NCI-H2171 (cell line): ENCODE results near the gene PSD.

ENCODE experiments used
- DNase-seq: peaks from one replicate; lab custom pipeline; 2025; lab: John Stamatoyannopoulos, UW

Gene PSD

GRCh38 chr10:102389894-102390293, 28.7 kb downstream of the PSD start:
- DNase-seq: no peak

DNA sequence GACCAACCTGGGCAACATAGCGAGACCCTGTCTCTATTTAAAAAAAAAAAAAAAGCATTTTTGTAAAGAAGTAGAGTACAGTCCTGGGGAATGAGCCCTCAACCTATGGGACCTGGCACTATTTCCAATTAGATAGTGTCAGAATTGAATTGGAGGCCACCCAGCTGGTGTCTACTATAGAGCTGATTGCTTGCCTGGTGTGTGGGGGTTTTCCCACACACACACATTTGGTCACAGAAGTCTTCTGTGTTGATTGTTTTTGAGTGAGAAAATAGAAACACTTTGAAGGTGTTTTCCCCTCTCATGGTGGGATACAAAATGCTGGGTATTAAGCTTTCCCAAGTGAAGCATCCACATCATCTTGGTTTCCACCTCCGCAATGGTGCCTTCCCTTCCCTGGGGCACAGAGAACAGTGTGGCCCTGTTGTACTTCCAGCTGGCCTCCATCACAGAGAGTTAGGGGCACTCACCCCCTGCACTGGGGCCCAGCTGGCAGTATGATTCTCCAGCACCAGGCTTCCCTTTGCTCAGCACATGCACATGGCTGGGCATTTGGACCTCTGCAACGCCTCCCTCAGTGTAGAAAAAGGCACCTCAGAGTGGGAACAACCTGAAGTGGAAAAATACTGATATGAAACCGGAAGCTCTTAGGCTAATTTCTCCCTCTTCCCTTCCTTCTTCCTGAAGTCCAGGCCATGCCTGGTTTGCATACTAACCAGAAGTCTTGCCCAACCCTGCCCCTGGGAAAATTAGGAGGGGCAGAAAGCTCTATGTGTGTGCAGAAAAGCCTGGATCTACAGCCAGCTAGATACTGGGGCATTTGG, 33.8 kb downstream of the PSD start:
- DNase-seq: no peak

GRCh38 chr10:102384053-102384452, 34.5 kb downstream of the PSD start:
- no peak for DNase-seq

GRCh38 chr10:102382871-102383270, 35.7 kb downstream of the PSD start:
- no peak for DNase-seq

- DNase-seq: no peak
These were observed 36.6 kb downstream of the PSD start for GRCh38 chr10:102381983-102382382.

- DNase-seq: no peak
These were observed 39.2 kb downstream of the PSD start for GRCh38 chr10:102379383-102379782.

GRCh38 chr10:102376901-102377300, 41.7 kb downstream of the PSD start:
- no peak for DNase-seq

DNA sequence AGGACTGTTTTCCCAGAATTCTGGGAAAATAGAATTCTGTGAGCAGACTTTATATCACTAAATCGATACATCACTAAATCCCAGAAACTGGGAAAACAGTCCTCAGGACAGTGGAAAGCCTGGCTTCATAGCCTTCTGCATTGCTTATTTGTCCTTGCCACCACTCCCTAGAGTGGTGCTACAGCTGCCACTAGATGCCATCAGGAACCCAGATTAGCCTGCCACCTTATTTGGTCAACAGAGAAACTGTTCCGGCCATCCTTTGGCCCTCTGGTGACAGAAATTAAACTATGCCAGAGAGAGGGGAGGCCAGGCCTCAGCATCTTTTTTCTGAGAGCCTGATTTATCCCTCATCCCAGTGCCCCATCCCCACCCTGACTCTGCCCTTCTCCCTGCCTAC, 42.7 kb downstream of the PSD start:
- DNase-seq: no peak

DNA sequence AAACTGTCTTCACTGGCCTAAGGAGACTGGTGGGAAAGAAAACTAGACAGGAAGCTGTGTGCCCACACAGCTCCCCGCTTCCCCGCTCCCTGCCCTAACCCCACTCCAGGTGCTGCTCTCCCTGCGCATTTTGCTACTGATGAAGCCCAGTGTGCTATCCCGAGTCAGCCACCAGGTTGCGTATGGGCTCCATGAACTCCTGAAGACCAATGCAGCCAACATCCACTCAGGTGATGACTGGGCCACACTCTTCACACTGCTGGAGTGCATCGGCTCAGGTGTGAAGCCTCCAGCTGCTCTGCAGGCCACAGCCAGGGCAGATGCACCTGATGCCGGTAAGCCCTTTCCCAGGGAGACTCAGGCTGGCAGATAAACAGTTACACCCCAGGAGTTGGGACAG, 43.3 kb downstream of the PSD start:
- no peak for DNase-seq

GRCh38 chr10:102371295-102371694, 47.3 kb downstream of the PSD start:
- DNase-seq: no peak

DNA sequence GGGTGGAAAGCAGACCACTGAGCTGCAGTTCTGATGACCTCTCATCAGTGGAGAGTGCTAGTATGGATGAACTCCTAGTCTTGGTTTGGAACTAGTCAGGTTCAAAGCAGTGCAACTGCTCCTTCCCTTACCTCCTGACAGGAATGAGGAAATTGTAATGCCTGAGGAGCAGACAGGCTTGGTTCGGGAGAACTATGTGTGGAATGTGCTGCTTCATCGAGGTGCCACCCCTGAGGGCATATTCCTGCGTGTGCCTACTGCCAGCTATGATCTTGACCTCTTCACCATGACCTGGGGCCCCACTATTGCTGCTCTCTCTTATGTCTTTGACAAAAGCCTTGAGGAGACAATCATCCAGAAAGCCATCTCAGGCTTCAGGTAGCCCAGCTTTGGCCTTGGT, 50.5 kb downstream of the PSD start:
- no peak for DNase-seq

DNA sequence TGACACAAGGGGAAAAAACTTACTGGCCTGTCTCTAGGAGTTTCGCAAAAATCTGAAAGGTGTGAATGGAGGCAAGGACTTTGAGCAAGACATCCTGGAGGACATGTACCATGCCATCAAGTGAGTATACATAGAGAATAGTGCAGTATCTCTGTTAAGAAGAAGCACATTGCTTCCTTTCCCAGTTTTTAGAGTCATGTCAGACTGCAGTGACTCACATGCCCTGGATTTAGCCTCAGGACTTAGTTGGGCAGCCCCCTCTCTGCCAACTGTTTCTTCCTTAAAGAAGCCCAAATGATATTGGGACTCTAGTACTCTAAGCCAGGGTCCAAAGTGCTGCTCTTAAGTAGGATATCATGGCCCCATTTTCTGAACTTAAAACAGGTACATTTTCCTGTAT, 51.1 kb downstream of the PSD start:
- DNase-seq: no peak

GRCh38 chr10:102358712-102359382, 59.7 kb downstream of the PSD start:
- no peak for DNase-seq

GRCh38 chr10:102354451-102354850, 64.1 kb downstream of the PSD start:
- DNase-seq: no peak
